Measurements from ENCODE around the gene GABPB2.
A peak's percentile ranks its signal among the peaks of the same experiment; 100 is the strongest.

GABPB2 gene

DNA sequence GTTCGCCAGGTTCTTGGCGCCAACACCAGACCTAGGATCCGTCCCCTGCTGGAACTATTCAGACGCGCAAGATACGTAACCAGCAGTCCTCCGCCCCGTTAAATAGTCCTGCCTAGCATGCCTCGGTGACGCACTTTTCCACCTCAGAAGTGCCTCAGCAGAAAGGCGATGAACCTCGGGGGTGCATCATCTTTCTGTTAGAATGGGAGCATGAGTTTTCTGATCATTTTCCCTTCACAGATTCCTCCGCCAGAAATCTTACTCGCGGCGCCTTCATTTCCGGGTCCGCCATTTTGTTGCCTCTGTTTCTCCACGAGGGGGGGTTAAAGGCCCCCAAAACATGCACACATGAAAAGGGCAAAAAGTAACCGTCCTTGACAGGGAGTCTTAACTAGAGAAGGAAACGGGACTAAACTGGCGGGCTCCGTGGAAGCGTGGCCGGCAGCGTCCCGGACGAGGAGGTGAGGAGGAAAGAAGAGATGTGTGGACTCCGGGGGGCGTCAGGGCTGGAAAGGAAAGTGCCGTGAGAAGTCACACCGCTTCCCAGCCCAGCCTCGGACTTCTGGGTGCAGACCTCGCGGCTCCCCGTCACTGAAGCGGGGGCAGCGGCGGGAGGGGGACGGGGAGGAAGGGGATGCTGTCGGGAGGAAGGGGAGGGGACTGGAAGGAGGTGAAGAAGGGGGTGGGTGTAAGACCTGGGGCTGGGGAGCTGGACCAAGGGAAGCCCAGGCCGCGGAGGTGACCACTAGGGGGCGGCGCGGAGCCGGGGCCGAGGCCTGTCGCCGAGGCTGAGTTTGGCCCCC is at the start of gene GABPB2:
GABPB2 (plus strand) TSS at position 288 of the 803 bp plus-strand sequence. CDS start 17,429 bp downstream, outside the sequence.
- peak; percentile 87 to 88 for DNase-seq

DNA sequence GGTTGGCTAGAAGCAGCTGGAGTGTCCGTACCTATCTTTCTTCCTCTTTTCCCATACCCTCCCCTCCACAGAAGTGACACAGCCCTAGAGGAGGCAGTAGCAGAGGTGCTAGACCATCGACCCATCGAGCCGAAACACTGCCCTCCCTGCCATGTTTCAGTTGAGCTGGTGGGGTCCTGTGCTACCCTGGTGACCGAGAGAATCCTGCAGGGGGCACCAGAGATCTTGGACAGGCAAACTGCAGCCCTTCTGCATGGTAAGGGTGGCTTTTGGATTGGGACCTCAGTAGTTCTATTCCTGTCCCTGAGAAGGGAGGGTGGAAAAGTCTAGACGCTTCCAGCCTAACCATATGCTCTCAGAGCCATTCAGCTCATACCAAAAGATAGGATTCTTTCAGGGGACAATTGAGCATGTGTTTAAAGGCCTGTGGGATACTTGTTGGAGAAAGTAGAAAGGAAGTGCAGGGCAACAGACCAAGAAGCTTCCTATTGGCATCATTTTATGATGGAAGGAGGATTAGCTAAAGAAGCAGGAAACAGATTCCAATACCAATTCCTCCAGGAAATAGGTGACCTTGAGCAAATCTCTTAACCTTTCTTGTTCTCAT is 45.9 kb upstream of the GABPB2 start:
- DNase-seq: peak; percentile 87 to 90

DNA sequence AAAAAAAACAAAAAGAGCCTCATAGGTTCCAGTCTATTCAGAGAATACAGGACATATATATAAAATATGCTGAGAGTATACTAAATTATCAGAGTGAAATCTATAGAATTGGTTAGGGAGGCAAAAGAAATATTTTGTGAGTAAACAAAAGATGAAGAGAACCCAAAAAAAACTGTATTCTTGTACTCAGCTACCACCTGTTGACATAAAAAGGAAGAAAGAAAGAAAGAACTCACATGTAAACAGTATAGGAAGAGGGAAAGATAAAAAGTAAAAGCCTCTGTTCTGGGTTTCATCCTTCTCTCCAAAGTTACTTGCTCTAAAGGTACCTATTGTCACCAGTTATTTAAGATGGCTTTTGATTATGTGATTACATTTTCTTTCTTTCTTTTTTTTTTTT is 44.1 kb upstream of the GABPB2 start:
- DNase-seq: no peak

DNA sequence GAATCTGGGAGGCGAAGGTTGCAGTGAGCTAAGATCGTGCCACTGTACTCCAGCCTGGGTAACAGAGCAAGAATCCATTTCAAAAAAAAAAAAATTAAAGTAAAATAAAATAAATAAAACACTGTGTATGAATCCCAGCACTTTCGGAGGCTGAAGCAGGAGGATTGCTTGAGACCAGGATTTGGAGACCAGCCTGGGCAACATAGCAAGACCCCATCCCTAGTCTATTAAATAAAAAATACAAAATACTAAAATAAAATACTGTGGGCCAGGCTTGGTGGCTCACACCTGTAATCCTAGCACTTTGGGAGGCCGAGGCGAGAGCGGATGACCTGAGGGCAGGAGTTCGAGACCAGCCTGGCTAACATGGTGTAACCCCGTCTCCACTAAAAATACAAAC is 38.4 kb upstream of the GABPB2 start:
- DNase-seq: no peak

DNA sequence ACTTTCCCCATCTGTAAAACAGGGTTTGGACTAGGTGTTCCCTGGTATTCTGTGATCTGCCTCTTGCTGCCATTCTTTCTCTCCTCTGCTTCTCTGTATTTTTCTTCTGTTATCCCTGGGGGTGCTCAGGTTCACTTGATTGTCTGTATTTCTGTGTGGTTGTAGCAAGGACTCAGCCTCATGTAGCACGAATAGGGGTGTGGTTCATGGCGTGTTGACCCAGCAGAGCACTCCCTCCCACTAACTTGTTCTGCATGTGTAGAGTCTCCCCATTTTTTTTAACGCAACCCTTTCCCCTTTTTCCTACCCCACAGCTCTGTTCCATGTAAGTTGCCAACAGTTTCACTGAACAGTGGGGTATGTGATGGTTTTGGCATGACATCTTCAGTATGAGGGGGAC is 35.4 kb upstream of the GABPB2 start:
- DNase-seq: no peak

DNA sequence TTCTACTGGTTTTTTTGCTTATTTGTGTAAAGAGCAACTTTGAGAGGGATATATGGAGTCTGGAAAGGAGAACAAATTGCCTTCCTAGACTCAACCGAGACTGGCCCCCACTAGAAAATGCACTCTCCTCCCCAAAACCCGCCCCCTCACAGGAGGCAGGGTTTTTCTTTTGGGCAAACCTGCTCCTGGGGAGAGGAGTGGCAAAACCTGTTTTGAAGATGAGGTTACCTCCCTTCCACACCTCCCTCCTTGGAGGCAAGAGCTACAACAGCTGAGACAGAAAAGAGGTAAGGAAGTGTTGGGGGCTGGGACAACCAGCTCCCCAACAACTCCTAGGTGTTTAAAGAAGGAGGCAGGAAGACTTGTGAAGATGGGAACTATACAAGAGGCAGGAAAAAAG is 34.2 kb upstream of the GABPB2 start, which contains the start of gene BNIPL:
BNIPL (plus strand) TSS at position 231 of the 400 bp plus-strand sequence; CDS start at position 371, 140 bp downstream.
- DNase-seq: no peak

DNA sequence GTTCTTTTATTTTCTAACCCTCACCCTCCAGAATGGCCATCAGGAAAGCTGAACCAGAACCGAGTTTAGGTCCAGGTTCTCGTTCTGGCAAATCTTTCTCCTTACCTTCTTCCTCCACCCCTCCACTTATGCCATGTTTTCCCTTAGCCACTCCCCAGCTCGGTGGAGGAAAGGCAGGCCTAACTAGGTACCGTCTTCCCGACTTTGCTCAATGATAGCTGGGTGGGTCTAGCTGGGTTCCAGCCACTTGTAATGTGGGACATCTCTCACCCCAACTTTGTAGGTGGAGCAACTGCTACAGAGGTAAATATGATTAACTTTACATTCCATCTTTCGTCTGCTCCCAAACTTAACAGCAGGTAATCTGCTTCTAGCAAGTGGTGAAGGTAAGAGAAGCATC is 33.5 kb upstream of the GABPB2 start:
- DNase-seq: no peak

DNA sequence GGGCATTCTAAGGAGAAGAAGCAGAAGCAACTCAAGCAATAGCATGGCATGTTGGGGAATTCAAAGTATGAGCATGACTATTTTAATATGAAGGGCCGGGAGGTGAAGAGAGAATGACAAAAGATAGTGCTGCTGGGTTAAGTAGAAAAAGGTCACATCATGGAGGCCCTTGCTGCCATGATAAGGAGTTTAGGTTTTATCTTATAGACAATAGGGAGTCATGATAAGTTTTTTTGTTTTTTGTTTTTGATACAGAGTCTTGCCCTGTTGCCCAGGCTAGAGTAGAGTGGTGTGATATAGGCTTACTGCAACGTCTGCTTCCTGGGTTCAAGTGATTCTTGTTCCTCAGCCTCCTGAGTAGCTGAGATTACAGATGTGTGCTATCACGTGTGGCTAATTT is 31.0 kb upstream of the GABPB2 start:
- no peak for DNase-seq

DNA sequence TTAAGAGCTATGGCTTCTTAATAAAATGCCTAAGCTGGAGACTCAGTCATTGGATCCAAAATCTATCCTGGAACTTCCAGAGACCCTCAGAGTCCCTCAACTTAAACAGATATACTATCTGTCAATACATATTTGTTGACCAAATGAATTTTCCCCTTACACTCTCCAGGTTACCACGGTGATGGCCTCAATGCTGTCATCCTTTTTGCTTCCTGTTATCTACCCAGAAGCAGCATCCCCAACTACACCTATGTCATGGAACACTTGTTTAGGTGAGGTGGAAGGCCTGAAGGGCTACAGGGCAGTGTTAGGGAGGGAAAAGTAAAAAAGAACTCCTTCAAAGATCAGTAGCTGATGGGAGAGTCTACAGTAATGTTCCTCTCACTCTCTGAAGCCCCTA is 27.4 kb upstream of the GABPB2 start:
- peak in 1 of 2 donors; percentile 31 for DNase-seq

DNA sequence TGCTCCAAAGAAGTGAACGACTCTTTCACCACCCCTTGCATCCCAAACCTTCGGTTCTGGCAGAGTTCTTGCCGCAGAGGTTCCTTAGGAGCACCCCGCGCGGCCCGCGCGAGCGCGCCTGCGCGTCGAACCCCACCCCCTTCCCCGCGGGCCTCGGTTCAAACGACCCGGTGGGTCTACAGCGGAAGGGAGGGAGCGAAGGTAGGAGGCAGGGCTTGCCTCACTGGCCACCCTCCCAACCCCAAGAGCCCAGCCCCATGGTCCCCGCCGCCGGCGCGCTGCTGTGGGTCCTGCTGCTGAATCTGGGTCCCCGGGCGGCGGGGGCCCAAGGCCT is 23.0 kb upstream of the GABPB2 start, which contains the start of gene C1orf56:
C1orf56 (plus strand) TSS at position 161 of the 334 bp plus-strand sequence; CDS start at position 258, 97 bp downstream.
- DNase-seq: peak; percentile 62 to 68

DNA sequence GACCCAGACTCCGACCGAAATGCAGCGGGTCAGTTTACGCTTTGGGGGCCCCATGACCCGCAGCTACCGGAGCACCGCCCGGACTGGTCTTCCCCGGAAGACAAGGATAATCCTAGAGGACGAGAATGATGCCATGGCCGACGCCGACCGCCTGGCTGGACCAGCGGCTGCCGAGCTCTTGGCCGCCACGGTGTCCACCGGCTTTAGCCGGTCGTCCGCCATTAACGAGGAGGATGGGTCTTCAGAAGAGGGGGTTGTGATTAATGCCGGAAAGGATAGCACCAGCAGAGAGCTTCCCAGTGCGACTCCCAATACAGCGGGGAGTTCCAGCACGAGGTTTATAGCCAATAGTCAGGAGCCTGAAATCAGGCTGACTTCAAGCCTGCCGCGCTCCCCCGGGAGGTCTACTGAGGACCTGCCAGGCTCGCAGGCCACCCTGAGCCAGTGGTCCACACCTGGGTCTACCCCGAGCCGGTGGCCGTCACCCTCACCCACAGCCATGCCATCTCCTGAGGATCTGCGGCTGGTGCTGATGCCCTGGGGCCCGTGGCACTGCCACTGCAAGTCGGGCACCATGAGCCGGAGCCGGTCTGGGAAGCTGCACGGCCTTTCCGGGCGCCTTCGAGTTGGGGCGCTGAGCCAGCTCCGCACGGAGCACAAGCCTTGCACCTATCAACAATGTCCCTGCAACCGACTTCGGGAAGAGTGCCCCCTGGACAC is 22.5 kb upstream of the GABPB2 start:
- DNase-seq: peak; percentile 68 to 70

DNA sequence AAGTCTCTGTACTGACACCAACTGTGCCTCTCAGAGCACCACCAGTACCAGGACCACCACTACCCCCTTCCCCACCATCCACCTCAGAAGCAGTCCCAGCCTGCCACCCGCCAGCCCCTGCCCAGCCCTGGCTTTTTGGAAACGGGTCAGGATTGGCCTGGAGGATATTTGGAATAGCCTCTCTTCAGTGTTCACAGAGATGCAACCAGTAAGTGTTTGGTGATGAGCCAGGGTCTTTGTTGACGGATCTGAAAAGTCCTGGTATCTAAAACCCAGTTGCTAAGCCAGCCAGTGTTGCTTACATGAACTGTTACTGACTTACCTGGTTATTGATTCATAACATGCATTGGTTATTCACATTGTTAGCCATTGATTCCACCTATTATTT is 21.9 kb upstream of the GABPB2 start:
- peak in 1 of 2 donors; percentile 31 for DNase-seq

DNA sequence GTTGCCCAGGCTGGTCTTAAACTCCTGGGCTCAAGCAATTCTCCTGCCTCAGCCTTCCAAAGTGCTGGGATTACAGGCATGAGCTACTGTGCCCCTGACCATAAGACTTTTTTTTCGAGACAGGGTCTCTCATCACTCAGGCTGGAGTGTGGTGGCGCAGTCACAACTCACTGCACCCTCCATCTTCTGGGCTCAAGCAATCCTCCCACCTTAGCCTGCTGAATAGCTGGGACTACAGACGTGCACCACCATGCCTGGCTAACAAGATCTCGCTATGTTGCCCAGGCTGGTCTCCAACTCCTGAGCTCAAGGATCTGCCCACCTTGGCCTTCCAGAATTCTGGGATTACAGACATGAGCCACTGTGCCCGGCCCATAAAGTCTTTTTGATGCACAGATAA is 21.1 kb upstream of the GABPB2 start:
- DNase-seq: no peak

DNA sequence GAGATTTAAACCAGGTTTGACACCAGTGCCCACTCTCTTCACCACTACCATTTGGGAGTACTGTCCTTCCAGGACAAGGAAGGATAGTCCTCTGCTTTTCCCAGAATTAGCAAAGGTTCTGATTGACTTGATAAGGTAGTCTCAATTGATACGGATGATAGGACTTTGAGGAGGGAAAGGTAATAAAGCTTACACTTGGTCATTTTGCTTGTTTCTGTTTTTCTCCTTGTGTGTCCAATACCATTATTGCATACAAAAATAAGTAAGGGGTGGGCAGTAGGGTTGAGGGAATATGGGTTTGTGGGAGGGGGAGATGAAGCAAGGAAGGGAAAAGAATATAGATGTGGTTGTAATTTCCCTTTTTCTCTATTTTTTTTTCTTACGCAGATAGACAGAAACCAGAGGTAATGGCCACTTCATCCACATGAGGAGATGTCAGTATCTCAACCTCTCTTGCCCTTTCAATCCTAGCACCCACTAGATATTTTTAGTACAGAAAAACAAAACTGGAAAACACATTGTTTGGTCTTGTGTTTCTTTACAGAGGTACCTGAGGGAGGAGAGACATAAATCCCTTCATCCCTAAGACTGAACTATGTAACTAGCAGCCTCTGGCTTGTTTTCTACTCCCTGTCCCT is 20.4 kb upstream of the GABPB2 start:
- no peak for DNase-seq

DNA sequence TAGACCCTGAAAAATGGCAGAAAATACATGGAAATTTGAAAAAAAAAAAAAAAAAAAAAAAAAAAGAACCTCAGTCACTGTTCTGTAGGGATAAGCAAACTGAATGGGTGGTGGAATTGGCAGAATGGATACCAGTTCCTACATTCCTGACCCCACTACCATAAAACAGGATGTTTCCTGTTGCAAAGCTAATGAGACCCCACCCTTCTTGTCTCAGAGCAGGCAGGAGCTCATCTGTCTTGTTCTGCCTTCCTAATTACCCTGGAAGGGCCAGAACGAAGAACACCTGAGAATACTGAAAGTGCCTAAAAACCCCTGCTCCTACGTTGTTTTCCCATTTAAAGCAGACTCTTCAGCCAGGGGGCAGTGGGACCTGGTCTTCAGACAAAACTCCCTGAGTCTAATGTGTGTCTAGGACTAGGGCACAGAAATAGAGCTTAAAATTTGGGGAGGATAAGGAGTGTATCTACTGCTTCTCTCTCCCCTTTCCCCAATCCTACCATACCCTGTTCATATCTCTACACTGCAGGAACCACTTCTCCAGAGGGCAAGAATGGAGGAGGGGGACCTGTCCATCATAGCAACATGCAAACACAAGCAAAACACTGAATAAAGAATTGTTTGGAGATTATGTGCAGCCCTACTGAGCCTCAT is 19.1 kb upstream of the GABPB2 start:
- DNase-seq: no peak

DNA sequence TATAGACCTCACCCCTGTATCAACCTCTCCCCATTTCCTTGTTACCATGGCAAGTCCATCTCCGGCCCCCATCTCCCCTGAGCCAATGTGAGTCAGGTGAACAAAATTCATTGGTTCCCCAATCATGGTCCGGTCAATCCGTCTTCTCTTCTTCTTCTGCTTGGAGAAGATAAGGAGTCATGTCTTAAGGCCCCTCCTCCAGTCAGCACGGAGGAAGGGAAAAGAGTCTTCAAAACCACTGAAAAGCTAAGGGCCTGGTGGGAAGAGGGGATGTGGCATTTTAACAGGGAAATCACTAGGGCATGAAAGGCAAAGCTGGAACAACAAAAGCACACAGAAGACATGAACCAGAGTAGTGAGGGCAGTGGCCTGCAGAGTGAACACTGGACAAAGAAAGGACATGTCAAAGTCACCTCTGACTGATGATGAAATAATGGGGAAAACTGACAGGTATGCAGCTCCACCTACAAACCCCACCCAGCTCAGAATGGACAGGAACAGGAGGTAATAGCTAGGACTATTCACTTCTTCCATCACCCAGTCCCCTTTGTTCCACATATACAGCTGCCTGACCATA is 15.5 kb upstream of the GABPB2 start:
- no peak for DNase-seq

DNA sequence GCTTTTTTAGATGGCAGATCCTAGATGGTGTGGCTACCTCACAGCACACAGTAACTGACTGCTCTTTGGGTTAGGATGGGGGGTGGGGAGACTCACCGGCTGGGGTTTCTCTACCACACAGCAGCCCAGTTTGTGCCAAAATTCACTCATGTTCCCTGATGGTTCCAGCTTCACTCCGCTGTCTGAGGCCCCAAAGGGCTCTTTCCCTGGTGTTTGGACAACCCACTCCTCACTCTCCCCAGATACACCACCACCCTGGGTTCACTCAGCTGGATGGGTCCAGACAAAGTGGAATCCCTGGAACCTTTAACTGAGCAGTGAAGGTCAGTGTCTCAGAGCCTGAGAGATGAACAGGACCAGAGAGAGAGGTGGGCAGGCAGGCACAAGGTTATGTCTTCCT is 15.0 kb upstream of the GABPB2 start:
- DNase-seq: no peak

DNA sequence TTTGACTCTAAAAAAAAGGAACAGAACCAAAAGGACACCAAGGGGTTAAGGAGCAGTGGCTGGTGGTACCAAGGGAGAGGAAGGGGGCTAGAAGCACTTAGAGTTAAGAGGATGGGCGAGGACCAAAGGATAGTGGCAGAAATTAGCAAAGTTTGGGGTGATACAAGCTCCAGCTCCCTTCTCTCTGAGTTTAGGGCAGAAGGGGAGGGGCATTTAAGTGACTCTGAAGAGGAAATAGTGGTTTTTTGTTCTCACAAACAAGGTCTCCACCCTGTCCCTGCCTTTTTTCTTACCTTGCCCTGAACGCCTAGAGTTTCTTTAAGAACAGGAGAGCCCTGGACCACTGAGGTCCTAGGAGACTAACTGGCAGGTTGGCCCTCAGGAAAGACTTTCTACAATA is 14.4 kb upstream of the GABPB2 start:
- DNase-seq: peak; percentile 49 to 75

DNA sequence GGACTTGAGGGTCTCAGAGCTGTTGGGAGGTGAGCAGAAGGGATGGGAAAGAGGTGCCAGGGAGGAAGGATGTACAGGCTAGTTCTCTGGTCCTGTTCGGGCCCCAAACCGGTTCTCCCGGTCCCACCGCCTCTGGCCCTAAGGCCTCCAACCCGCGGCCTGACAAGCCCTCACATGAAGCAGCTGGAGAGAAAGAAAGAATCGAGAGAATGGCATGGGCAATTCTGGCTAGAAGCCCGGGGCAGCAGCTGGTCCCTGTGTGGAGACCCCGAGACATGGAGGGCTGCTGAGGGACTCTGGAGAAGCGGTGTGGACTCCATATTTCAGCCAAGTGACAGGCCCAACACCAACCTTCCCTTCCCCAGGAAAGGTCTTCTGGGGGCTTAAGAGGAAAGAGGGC is 11.9 kb upstream of the GABPB2 start:
- DNase-seq: peak in 1 of 2 donors; percentile 37

DNA sequence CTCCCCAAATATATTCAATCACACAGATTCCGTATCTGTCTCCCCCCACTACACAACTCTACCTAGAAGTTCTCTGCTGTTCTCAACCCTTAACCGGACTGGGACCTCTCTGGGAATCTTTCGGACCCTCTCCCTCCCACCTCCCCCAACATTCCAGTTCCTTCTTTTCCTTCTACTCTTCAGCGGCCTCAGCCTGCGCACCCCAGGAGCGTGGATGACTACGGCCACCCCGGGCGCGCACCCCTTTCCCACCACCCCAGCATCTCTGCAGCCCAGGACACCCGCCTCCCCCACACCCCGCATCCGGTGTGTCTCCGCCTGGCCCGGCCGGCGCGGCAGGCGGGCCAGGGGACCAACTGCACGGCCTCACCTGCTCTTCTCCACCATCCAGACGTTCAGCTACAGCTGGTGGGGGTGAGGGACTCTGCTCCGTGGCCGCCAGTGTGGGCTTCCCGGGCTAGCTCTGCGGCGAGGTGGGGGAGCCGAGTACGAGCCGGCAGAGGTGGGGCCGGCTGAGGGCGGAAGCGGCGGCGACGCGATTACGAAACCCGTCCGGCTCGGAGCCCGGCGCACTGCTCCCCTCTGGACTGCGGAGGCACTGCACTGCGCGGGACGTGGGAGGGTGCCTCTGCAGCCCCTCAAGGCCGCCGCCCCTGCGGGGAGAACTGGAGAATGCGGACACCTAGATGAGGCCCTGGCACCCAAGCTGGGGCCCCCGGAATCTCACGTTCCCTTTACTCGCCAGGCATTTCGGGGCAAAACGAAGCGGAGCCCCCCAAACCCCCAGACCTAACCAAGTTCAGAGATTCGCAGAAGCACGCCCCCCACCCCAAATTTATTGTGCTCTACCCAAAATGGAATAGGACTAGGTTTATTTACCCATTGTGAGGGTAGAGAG is 11.2 kb upstream of the GABPB2 start, which contains the start of gene CDC42SE1:
CDC42SE1 (minus strand) TSS at position 514 of the 898 bp plus-strand sequence. CDS start 3,892 bp downstream, outside the sequence.
- DNase-seq: peak; percentile 88 to 90

All from CD4-positive, alpha-beta T cell treated with Interleukin-1 beta for 1 hour (primary cell).